Left ventricle myocardium inferior (tissue), 1 donor: ENCODE data around the gene CYP4F12. TPM values are rescaled to one million over a fixed set of nuclear protein-coding genes. Genes with fewer than 3 reads are reported as not detected.

Source experiments
- DNase-seq: peaks from one replicate; pipeline ENCODE4 v3.0.0-alpha.2; 2020
- H3K27ac ChIP-seq: fragments of 200-600 bp; replicated peaks from 2 replicates; pipeline ENCODE4 v1.8.0; 2021
- H3K27me3 ChIP-seq: fragments of 200-600 bp; 2 replicates; pipeline ENCODE4 v1.8.0; 2021; ENCODE audit warnings: low read depth
- H3K36me3 ChIP-seq: fragments of 200-600 bp; 2 replicates; pipeline ENCODE4 v1.8.0; 2021
- H3K4me1 ChIP-seq: fragments of 200-600 bp; 2 replicates; pipeline ENCODE4 v1.8.0; 2021
- H3K4me3 ChIP-seq: fragments of 200-600 bp; 2 replicates; pipeline ENCODE4 v1.8.0; 2021; ENCODE audit warnings: mild to moderate bottlenecking, moderate library complexity
- H3K9me3 ChIP-seq: fragments of 200-600 bp; replicated peaks from 2 replicates; pipeline ENCODE4 v1.8.0; 2021
- CTCF ChIP-seq: fragments of 200-600 bp; IDR thresholded peaks from 2 replicates; pipeline ENCODE4 v1.8.0; 2021; ENCODE audit warnings: antibody characterized with exemption, mild to moderate bottlenecking, borderline replicate concordance
- intact Hi-C: fragments of 100-400 bp; cut with micrococcal nuclease; formaldehyde crosslinking; loops from one replicate; pipeline ENCODE4 v1.11.0; 2022
- long read RNA-seq: library from polyadenylated mRNA; unstranded; transcript quantifications from one replicate; pipeline ENCODE4 v2.0.0, GENCODE V29; 2021
- total RNA-seq: library from RNA; stranded (reverse); fragmentation: NEBNext Ultra II Directional; extraction: Animal tissue kit (Norgen Biotek cat#: 25700); gene quantifications from one replicate; pipeline ENCODE4 v1.2.1, GENCODE V29; 2021
- donor health status: DM: no; HTN: yes; CAD: no; lungs with severe emphysema.

Gene CYP4F12, protein sequence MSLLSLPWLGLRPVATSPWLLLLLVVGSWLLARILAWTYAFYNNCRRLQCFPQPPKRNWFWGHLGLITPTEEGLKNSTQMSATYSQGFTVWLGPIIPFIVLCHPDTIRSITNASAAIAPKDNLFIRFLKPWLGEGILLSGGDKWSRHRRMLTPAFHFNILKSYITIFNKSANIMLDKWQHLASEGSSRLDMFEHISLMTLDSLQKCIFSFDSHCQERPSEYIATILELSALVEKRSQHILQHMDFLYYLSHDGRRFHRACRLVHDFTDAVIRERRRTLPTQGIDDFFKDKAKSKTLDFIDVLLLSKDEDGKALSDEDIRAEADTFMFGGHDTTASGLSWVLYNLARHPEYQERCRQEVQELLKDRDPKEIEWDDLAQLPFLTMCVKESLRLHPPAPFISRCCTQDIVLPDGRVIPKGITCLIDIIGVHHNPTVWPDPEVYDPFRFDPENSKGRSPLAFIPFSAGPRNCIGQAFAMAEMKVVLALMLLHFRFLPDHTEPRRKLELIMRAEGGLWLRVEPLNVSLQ
- total RNA-seq: 3.3 TPM
- long read RNA-seq, partial matches to known transcripts: 0 of 2 reads
- long read RNA-seq, other reads (novel, unspliced or antisense): 2 of 2 reads

GRCh38 chr19:15672580-15673175, at the start of gene CYP4F12:
Gene CYP4F12, plus strand, starts transcription at chr19:15673087. Its CDS starts 443 bp downstream, at chr19:15673530.
- Histone ChIP-seq H3K36me3 (no peaks in the 10 kb centered on the region), H3K4me1 (peaks cover 12% of the 10 kb centered on the region), H3K27ac (peak within 1 kb of the TSS; percentile 87), H3K9me3 (no peaks in the 10 kb centered on the region), H3K4me3 (peak within 1 kb of the TSS; percentile 52), H3K27me3 (peaks cover 9% of the 10 kb centered on the region)
- intact Hi-C loops: no loop called here
- DNase-seq: peak; percentile 87
- no peak for TF ChIP-seq CTCF

- Histone ChIP-seq H3K27me3 (peaks cover 65% of the 10 kb centered on the region), H3K4me3 (no peak overlapping the region), H3K9me3 (peaks cover 5% of the 10 kb centered on the region), H3K4me1 (no peaks in the 10 kb centered on the region), H3K27ac (no peak overlapping the region), H3K36me3 (no peaks in the 10 kb centered on the region)
- no peak for TF ChIP-seq CTCF
- DNase-seq: no peak
- intact Hi-C loops: no loop called here
Observed at GRCh38 chr19:15623711-15624318, 49.1 kb upstream of the CYP4F12 start.

DNA sequence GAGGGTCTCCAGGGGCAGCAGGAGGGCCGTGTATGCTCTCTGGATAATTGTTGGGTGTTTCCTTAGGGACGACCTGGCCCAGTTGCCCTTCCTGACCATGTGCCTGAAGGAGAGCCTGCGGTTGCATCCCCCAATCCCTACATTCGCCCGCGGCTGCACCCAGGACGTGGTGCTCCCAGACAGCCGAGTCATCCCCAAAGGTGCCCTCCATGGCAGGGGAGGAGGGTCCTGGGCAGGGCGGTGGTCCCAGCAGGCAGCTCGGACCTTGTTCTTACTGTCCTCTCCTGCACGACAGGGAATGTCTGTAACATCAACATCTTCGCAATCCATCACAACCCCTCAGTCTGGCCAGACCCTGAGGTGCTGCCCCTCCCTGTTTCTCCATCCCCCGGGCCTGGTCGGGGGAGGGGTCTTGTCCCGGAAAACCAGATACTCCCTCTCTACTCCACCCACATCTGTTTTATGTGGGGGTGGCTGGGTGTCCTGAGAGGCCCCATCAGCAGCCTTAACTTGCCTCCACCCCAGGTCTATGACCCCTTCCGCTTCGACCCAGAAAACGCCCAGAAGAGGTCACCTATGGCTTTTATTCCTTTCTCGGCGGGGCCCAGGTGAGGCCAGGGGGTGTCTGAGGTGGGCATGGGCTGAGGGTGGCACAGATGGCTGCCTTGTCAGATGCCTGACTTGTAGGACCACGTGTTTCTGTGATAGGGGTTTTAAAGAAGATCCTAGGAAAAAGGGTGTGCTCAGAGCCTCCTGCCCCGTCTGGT, 44.5 kb upstream of the CYP4F12 start:
- Histone ChIP-seq H3K27me3 (peaks cover 70% of the 10 kb centered on the region), H3K36me3 (no peaks in the 10 kb centered on the region)
- intact Hi-C loops: no loop called here

GRCh38 chr19:15629003-15629880, 43.6 kb upstream of the CYP4F12 start:
- no peak overlapping the region for H3K4me3 ChIP-seq
- peak; percentile 80 for DNase-seq
- no peaks in the 10 kb centered on the region for H3K9me3 ChIP-seq
- intact Hi-C loops: no loop called here
- peaks cover 68% of the 10 kb centered on the region for H3K27me3 ChIP-seq
- H3K27ac ChIP-seq: no peak overlapping the region
- H3K36me3 ChIP-seq: no peaks in the 10 kb centered on the region
- peak; percentile 96 for TF ChIP-seq CTCF
- H3K4me1 ChIP-seq: no peaks in the 10 kb centered on the region

More for the DNA sequence above, 44.5 kb upstream of the CYP4F12 start:
- no peak overlapping the region for H3K4me3 ChIP-seq
- H3K9me3 ChIP-seq: no peaks in the 10 kb centered on the region
- DNase-seq: no peak
- H3K27ac ChIP-seq: no peak overlapping the region
- no peaks in the 10 kb centered on the region for H3K4me1 ChIP-seq
- no peak for TF ChIP-seq CTCF
